GM21529 (cell line): ENCODE results near the gene GJB4.
A peak's percentile ranks its signal among the peaks of the same experiment; 100 is the strongest.
"Not testable (repeated sequence)": the region's sequence is repeated elsewhere in the genome, so short reads cannot be mapped to it uniquely, and the experiment has no call there.

Experiments
- ATAC-seq: cut with Tn5 transposase; IDR thresholded peaks from one replicate; pipeline ENCODE4 v1.9.1; 2021; ENCODE audit not compliant: unreplicated experiment

GJB4 gene

GRCh38 chr1:34794790-34795180 lies 35.2 kb downstream of the GJB4 start:
- ATAC-seq = no peak

- ATAC-seq = no peak
These were observed 36.4 kb downstream of the GJB4 start for GRCh38 chr1:34795916-34796315.

- ATAC-seq = peak; percentile 81
These were observed 37.5 kb downstream of the GJB4 start for GRCh38 chr1:34796990-34797389.

- ATAC-seq = no peak
These were observed 40.7 kb downstream of the GJB4 start for GRCh38 chr1:34800214-34800613.

- ATAC-seq = no peak
These were observed 44.2 kb downstream of the GJB4 start for GRCh38 chr1:34803770-34804169.

- ATAC-seq = no peak
These were observed 46.9 kb downstream of the GJB4 start for GRCh38 chr1:34806396-34806795.

- no peak for ATAC-seq
These were observed 48.7 kb downstream of the GJB4 start for GRCh38 chr1:34808051-34808810.

GRCh38 chr1:34810781-34811180 lies 51.2 kb downstream of the GJB4 start:
- not testable (repeated sequence) for ATAC-seq
